IPS-NIHi7 (cell line): ENCODE results near the gene C2CD4D.
"Not testable (repeated sequence)": the region's sequence is repeated elsewhere in the genome, so short reads cannot be mapped to it uniquely, and the experiment has no call there.

Source experiments
- DNase-seq: peaks from one replicate; pipeline ENCODE4 v3.0.0; 2012; ENCODE audit warnings: mixed read lengths; ENCODE audit errors: extremely low spot score

The C2CD4D gene

GRCh38 chr1:151858886-151859665 lies 19.5 kb upstream of the C2CD4D start:
- DNase-seq = no peak

- DNase-seq = no peak
Measured at GRCh38 chr1:151858030-151858746, 18.6 kb upstream of the C2CD4D start.

DNA sequence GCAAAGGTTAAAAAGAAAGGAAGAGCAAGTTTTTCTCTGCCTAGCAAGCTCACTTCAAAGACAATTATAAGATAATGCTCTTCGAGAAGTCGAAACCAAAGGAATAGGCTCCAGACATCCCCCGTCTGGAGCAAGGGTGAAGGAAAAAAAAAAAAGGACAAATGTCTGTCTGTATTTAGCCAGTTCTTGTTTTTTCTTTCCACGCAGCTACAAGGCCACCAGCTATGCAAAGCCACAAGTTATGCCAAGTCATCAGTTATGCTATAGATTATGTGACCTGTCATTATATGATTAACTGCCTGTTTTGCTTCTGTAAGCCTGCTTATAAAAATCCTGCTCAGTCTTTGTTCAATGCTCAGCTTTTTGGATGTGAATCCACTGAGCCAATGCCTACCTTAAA lies 16.3 kb upstream of the C2CD4D start:
- DNase-seq = no peak

DNA sequence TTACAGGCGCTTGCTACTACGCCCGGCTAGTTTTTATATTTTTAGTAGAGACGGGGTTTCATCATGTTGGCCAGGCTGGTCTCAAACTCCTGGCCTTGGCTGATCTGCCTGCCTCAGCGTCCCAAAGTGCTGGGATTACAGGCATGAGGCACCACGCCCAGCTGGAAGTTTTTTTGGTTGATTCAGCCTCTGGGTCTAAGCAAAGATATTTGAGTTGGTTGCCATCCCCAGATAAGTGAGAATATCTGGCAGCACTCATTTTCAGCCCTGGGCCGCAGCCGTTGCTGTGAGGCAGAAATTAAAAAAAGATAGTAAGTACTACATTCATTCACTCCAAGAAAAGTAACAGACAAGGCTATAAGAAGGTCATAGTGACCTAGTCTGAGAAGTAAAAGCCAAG lies 15.9 kb upstream of the C2CD4D start:
- not testable (repeated sequence) for DNase-seq

DNA sequence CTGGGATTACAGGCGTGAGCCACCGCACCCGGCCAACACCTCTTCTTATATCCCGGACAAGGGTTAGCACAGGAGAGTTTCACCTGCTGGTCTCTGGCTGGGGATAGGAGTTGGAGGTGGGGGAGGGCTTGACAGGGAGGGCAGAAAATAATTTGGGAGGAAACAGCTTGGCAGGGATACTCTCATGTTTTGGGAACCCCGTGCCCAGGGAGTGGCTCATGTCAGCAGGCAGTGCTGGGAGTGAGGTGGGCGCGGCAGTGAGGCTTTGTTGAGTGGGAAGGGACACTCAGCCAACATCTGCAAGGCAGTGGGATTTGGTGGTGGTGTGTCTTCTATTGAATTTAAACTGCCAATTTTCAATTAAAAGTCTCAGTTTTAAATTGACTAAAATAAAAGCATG lies 15.0 kb upstream of the C2CD4D start:
- no peak for DNase-seq

- no peak for DNase-seq
Measured at GRCh38 chr1:151853411-151853943, 13.9 kb upstream of the C2CD4D start, which contains the start of gene THEM5. Gene THEM5 (minus strand): TSS chr1:151853712. CDS start chr1:151853565, 147 bp downstream.

- DNase-seq = no peak
Measured at GRCh38 chr1:151852733-151853132, 13.1 kb upstream of the C2CD4D start.

DNA sequence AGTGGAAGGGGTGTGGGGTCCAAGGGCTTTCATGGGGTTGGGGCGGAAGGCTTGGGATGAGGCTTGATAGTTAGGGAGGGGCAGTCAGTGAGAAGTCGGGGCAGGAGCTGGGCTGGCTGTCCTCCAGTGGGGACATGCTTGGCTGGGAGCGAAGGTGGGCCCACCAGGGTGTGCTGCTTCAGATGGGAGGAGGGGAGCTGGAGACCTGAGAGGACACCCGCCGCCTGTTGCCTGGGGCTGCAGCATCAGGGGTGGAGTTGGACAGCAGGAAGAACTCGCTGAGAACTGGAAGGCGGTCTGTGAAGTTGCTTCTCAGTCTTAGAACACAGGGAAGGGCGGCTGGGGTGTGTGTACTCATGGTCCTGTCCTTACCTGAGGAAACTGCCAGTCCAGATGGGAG lies 12.3 kb upstream of the C2CD4D start:
- DNase-seq = no peak

DNA sequence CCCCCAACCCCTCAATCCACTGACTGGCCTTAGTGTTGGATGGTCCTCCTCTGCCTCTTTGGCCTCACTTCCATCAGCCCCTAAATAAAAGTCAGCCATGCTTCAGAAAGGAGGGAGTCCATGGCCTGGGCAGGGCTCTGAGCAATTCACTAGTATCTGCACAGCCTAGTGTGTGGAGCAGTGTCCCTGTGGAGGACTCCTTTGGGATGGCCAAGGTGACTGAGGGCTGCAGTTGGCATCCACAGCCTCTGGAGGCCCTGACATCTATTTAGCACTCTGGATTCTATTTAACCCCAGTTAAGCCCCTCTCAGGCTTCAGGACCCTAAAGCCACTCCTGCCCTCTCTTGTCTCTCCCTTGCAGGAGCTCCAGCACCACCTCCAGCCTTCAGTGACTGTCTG lies 10.3 kb upstream of the C2CD4D start:
- DNase-seq = no peak

DNA sequence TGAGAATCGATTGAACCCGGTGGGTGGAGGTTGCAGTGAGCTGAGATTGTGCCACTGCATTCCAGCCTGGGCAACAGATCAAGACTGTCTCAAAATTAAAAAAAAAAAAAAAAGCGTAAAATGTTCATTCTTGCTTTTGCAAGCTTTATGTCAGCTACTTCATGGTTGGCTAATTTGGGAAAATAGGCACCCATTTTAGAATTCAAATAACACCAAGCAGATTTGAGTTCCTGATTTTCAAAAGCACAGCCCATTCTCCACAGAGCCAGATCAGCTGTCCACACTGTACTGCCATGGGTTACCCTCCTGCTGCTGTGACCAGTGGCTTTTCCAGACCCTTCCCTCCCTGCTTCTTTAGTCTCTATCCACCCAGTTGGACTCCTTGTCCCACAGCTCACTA lies 9.5 kb upstream of the C2CD4D start:
- no peak for DNase-seq

DNA sequence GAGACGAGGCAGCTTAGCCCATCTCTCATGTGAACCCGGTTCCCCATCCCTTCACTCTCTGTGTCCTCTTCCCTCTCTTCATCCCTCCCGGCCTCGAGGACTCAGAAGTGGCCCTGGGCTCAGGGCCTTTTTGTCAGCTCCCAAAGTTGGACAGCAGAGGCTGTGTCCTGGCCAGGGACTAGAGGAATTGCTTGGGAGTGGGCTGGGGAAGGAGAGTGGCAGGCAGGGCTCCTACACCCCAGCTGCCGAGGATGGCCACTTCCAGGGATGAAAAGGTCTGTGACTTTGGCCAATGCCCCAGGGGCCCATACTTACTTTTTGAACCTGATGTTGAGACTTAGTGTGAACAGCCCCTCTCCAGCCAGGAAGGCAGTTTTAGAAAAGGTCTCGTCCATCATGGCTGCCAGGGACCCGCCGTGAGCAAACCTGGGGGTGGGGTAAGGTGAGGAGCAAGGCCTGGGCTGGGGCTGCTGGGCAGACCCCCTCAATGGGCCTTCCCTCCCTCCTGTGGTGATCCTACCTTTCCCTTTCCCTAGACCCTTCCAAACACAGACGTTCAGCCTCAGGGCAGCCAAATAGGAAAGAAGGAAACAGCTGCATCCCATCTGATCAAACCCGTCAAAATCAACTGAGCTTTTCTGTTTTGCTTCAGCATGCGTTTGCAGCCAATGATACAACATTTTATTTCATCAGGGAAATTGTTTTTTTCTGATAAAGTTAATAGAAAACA lies 8.4 kb upstream of the C2CD4D start:
- DNase-seq = no peak

- no peak for DNase-seq
Measured at GRCh38 chr1:151846686-151847237, 7.1 kb upstream of the C2CD4D start.

GRCh38 chr1:151846062-151846568 lies 6.5 kb upstream of the C2CD4D start:
- peak; percentile 78 for DNase-seq

DNA sequence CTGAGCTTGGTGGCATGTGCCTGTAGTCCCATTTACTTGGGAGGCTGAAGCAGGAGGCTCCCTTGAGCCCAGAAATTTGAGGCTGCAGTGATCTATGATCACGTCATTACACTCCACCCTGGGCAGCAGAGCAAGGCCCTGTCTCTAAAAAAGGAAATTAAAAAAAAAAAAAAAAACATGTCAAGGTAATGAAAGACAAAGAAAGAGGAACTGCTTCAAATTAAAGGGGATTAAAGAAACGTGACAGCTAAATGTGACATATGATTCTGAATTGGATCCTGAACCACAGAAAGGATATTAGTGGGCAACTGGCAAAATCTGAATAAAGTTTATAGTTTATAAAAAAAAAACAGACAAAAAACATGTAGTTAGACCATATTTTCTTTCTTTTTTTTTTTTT lies 3.8 kb upstream of the C2CD4D start:
- DNase-seq = no peak

DNA sequence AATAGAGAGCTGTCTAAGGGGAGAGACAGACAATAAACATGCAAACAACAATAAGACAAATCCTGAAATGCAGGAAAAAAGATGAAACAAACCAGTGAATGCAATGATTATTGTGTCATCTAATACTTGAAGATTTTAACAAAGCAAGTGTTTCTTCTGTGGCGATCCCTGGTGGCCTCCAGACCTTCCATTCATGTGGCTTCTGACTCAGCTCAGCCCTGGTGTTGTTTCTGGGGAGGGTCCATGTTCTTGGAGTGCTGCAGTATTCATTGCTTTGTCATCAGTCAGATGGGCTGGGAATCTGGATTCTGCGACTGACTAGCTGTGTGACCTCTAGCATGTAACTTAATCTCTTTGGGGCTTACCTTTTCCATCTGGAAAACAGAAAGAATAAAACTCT lies 1.5 kb upstream of the C2CD4D start:
- DNase-seq = no peak

- no peak for DNase-seq
Measured at GRCh38 chr1:151840421-151840820, 801 bp upstream of the C2CD4D start.

- no peak for DNase-seq
Measured at GRCh38 chr1:151839082-151839412, 573 bp downstream of the C2CD4D start.

DNA sequence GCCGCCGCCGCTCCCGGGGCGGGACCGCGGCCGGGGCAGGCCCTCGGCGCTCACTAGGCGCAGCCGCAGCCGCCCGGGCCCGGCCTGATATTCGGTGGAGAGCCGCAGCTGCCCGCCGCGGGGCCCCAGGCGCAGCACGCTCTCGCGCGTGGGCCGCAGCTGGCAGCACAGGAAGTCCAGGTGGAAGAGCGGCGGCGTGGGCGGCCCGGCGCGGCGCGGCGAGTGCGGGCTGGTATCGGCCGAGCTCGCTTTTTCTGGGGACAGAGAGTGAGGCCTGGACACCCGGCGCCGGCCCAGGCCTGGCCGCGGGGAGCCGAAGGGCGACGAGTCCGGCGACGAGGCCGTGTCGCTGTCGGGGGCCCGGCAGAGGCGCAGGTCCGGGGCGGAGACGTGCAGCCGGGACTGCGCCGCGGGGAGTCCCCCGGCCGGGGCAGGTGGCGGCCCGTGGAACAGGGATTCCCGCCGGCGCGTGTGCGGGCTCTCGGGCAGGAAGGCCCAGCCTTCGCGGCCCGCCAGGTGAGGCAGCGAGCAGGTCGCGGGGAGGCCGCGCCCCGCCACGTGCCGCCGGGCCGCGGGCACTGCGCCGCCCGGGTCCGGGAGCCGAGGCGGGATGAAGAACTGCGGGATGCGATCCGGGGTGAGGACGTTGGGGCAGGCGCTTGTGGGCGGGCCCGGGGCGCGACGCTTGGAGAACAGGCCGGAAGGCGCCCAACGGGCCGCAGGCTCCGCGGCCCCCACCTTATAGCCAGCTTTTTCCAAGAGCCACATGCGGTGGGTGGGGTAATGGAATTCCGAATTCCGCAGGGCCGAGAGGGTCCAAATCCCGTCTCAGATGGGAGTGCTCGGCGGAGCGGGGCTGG lies 1.2 kb downstream of the C2CD4D start:
- DNase-seq = peak; percentile 46

- DNase-seq = no peak
Measured at GRCh38 chr1:151837884-151838221, 1.8 kb downstream of the C2CD4D start.

DNA sequence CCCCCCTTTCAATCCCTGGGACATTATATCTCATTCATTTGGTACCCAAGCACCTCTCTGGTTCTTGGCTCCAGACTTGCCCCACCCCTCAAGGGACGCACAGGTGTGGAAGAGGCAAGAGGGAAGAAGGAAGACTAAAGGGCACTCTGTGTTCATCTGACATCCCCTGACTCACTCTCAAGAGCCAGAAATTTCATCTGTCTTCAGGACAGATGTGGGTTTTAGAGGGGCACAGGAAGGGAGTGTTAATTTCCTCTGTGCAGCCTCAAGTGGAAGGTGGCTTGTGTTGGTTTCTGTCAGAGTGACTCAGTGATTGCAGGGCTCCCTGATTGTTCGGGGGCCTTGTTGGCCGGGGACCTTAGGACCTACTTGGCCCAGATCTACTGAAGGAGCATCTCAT lies 2.4 kb downstream of the C2CD4D start:
- no peak for DNase-seq

DNA sequence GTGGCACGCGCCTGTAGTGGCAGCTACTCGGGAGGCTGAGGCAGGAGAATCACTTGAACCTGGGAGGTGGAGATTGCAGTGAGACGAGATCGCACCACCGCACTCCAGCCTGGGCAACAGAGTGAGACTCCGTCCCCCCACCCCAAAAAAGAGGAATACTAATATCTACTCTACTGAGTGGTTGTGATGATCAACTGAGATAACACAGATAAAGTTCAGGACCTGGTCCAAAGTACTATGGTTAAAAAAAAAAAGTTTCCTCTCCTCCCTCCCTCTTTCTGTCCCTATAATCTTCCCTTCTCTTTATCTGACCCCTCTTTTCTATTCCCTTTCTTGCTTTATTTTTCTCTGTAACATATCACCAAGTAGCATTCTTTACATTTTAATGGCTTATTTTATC lies 4.0 kb downstream of the C2CD4D start:
- DNase-seq = no peak
